SW 1271 (cell line): ENCODE measurements around the gene RAB11FIP4.
A peak's percentile ranks its signal among the peaks of the same experiment; 100 is the strongest.

Source experiments
- DNase-seq, 2 experiments: peaks; one replicate each; lab custom pipeline; 2025; lab: John Stamatoyannopoulos, UW

RAB11FIP4 gene

GRCh38 chr17:31566247-31566991, 174.9 kb downstream of the RAB11FIP4 start:
- no peak for DNase-seq

- DNase-seq: no peak
Measured at GRCh38 chr17:31566992-31567373, 175.5 kb downstream of the RAB11FIP4 start.

- no peak for DNase-seq
Measured at GRCh38 chr17:31568121-31568520, 176.6 kb downstream of the RAB11FIP4 start.

GRCh38 chr17:31568539-31568938, 177.1 kb downstream of the RAB11FIP4 start:
- DNase-seq: no peak

- DNase-seq: no peak
Measured at GRCh38 chr17:31570231-31570630, 178.8 kb downstream of the RAB11FIP4 start.

GRCh38 chr17:31570951-31571892, 179.7 kb downstream of the RAB11FIP4 start:
- no peak for DNase-seq

- DNase-seq: no peak
Measured at GRCh38 chr17:31572341-31572740, 180.9 kb downstream of the RAB11FIP4 start.

GRCh38 chr17:31573047-31573446, 181.6 kb downstream of the RAB11FIP4 start:
- no peak for DNase-seq

- DNase-seq: no peak
Measured at GRCh38 chr17:31573861-31574260, 182.4 kb downstream of the RAB11FIP4 start.

GRCh38 chr17:31574458-31574857, 183.0 kb downstream of the RAB11FIP4 start:
- DNase-seq: no peak

- DNase-seq: no peak
Measured at GRCh38 chr17:31575043-31575442, 183.6 kb downstream of the RAB11FIP4 start.

GRCh38 chr17:31579265-31579664, 187.8 kb downstream of the RAB11FIP4 start:
- no peak for DNase-seq

GRCh38 chr17:31580316-31580705, 188.8 kb downstream of the RAB11FIP4 start:
- DNase-seq: no peak

GRCh38 chr17:31580706-31581490, 189.4 kb downstream of the RAB11FIP4 start:
- peak; percentile 25 to 86 for DNase-seq

GRCh38 chr17:31581491-31581890, 190.0 kb downstream of the RAB11FIP4 start:
- no peak for DNase-seq

GRCh38 chr17:31582151-31582907, 190.9 kb downstream of the RAB11FIP4 start:
- no peak for DNase-seq

GRCh38 chr17:31583772-31584356, 192.4 kb downstream of the RAB11FIP4 start:
- DNase-seq: no peak

- no peak for DNase-seq
Measured at GRCh38 chr17:31584438-31585279, 193.2 kb downstream of the RAB11FIP4 start.

- DNase-seq: no peak
Measured at GRCh38 chr17:31585280-31585630, 193.8 kb downstream of the RAB11FIP4 start.

- DNase-seq: no peak
Measured at GRCh38 chr17:31586946-31587345, 195.5 kb downstream of the RAB11FIP4 start.
